Omental fat pad (tissue), 4 donors: ENCODE data around the gene AQP2. TPM values are rescaled to one million over a fixed set of nuclear protein-coding genes. Genes with fewer than 3 reads are reported as not detected.

Experiments used
- ATAC-seq: fragments of 150-250 bp; one replicate; pipeline ENCODE4 v1.9.1; 2016; ENCODE audit warnings: mild to moderate bottlenecking, moderate library complexity; ENCODE audit not compliant: low FRiP score
- DNase-seq: peaks from one replicate; pipeline ENCODE4 v3.0.0-alpha.2; 2019; ENCODE audit warnings: low spot score
- total RNA-seq, 4 donors: library from RNA; depleted of rRNA; stranded (reverse); fragments of >200 nt; gene quantifications; one replicate each; pipeline ENCODE4 v1.1.0, GENCODE V29; 2016
- TF ChIP-seq, protein P1 (sequence below), 3 donors: fragments of 450-650 bp; IDR thresholded peaks; one replicate each; pipeline ENCODE4 v1.5.1; 2016 to 2017; ENCODE audit warnings: antibody characterized with exemption in 3 of 3, mild to moderate bottlenecking in 3 of 3, moderate library complexity in 2 of 3

Gene AQP2
- total RNA-seq, 4 donors from 2014 or later, result not detected

- ATAC-seq (no peak), DNase-seq (no peak)
- TF ChIP-seq, protein P1, sequence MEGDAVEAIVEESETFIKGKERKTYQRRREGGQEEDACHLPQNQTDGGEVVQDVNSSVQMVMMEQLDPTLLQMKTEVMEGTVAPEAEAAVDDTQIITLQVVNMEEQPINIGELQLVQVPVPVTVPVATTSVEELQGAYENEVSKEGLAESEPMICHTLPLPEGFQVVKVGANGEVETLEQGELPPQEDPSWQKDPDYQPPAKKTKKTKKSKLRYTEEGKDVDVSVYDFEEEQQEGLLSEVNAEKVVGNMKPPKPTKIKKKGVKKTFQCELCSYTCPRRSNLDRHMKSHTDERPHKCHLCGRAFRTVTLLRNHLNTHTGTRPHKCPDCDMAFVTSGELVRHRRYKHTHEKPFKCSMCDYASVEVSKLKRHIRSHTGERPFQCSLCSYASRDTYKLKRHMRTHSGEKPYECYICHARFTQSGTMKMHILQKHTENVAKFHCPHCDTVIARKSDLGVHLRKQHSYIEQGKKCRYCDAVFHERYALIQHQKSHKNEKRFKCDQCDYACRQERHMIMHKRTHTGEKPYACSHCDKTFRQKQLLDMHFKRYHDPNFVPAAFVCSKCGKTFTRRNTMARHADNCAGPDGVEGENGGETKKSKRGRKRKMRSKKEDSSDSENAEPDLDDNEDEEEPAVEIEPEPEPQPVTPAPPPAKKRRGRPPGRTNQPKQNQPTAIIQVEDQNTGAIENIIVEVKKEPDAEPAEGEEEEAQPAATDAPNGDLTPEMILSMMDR (IDR thresholded peaks at IDR 0.05), result no peak
Observed at GRCh38 chr12:49933796-49934195, 16.7 kb upstream of the AQP2 start.

- DNase-seq (no peak), ATAC-seq (no peak)
- TF ChIP-seq, protein P1 (IDR thresholded peaks at IDR 0.05), result no peak
Observed at GRCh38 chr12:49934505-49934904, 16.0 kb upstream of the AQP2 start.

GRCh38 chr12:49936925-49937324, 13.6 kb upstream of the AQP2 start:
- no peak for ATAC-seq
- TF ChIP-seq, protein P1 (IDR thresholded peaks at IDR 0.05), result no peak
- DNase-seq, result no peak

DNA sequence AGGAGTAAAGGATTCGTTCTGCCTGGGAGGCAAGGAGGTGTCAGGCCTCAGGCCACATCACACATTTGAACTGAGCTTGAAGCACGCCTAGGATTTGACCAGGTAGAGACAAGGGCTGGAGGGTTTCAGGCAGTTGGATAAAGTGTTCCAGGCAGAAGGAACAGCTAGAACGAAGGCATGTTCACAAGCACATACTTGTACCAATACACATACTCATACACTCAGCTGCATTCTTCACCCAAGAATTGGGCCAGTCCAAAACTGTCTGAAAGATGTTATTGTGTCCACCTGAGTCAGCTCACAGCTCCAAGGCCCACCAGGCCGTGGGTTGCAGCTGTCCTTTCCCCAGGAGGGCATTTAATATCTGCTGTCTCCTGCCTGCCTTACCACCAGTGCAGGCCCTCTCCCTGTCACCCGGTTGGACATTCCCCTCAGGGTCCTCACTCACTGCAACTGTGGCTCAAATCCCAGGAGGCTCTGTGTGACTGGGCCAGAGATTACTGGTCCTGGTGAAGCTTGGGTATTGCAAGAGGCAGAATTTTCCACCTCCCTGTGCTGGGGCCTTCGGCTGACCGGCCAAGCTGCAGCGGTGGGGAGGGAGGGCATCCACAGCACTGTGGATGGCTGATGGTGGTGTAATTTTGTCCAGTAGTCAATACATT, 12.8 kb upstream of the AQP2 start:
- no peak for ATAC-seq
- DNase-seq, result no peak
- TF ChIP-seq, protein P1 (IDR thresholded peaks at IDR 0.05), result no peak

DNA sequence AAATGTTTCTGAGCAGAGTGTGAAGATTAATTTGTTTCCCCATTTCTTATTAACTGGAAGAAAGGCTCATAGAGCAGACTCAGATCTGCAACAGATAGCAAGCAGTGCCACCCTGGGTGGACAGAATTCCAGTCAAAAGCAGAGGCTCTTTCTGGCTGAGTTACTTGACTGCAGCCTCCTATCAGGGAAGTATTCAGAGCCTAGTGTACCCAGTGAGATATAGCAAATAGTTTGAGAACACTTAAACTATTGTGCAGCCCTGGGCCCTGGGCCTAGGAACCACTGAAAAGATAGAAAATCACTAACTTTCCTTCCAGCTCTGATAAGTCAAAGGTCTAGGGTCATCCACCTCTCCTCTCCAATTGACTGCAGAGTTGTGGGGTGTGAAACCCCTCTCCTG, 11.2 kb upstream of the AQP2 start:
- no peak for DNase-seq
- ATAC-seq, result no peak
- TF ChIP-seq, protein P1 (IDR thresholded peaks at IDR 0.05), result no peak

GRCh38 chr12:49939707-49940106, 10.8 kb upstream of the AQP2 start:
- TF ChIP-seq, protein P1 (IDR thresholded peaks at IDR 0.05), result no peak
- ATAC-seq (no peak), DNase-seq (no peak)
